ENCODE results near the gene SPN.
A peak's percentile ranks its signal among the peaks of the same experiment; 100 is the strongest.

SPN gene

GRCh38 chr16:29697391-29697790 is 34.3 kb downstream of the SPN start:
- in situ Hi-C loops (cut with HindIII; ENCODE audit: low pct_ligation_motif_present, low sequenced_read_pairs), result no loop called here
- DNase-seq, result no peak
- no peaks in the 10 kb centered on the region for H3K36me3 ChIP-seq (replicated peaks)
- no peak for TF ChIP-seq CTCF (IDR thresholded peaks at IDR 0.05; ENCODE audit: low read depth, low read length, missing control alignments)
- no peak overlapping the region for H3K4me3 ChIP-seq (ENCODE audit: low read depth, low read length)
- H3K27me3 ChIP-seq (replicated peaks), result no peaks in the 10 kb centered on the region
- H3K27ac ChIP-seq, result no peak overlapping the region

GRCh38 chr16:29698042-29698441 is 35.0 kb downstream of the SPN start:
- no peak overlapping the region for H3K4me3 ChIP-seq (ENCODE audit: low read depth, low read length)
- in situ Hi-C loops (cut with HindIII; ENCODE audit: low pct_ligation_motif_present, low sequenced_read_pairs), result no loop called here
- no peak for DNase-seq
- H3K36me3 ChIP-seq (replicated peaks), result no peaks in the 10 kb centered on the region
- no peaks in the 10 kb centered on the region for H3K27me3 ChIP-seq (replicated peaks)
- TF ChIP-seq CTCF (IDR thresholded peaks at IDR 0.05; ENCODE audit: low read depth, low read length, missing control alignments), result no peak
- H3K27ac ChIP-seq, result no peak overlapping the region

GRCh38 chr16:29698484-29699323 is 35.7 kb downstream of the SPN start:
- DNase-seq, result no peak

GRCh38 chr16:29699324-29700219 is 36.5 kb downstream of the SPN start:
- no peaks in the 10 kb centered on the region for H3K36me3 ChIP-seq (replicated peaks)
- in situ Hi-C loops (cut with HindIII; ENCODE audit: low pct_ligation_motif_present, low sequenced_read_pairs), result no loop called here
- no peaks in the 10 kb centered on the region for H3K27me3 ChIP-seq (replicated peaks)
- H3K27ac ChIP-seq, result no peak overlapping the region
- DNase-seq, result no peak
- TF ChIP-seq CTCF (IDR thresholded peaks at IDR 0.05; ENCODE audit: low read depth, low read length, missing control alignments), result no peak
- no peak overlapping the region for H3K4me3 ChIP-seq (ENCODE audit: low read depth, low read length)

More at GRCh38 chr16:29698484-29699323, 35.7 kb downstream of the SPN start:
- H3K27me3 ChIP-seq (replicated peaks), result no peaks in the 10 kb centered on the region
- H3K36me3 ChIP-seq (replicated peaks), result no peaks in the 10 kb centered on the region
- H3K4me3 ChIP-seq (ENCODE audit: low read depth, low read length), result no peak overlapping the region
- no peak overlapping the region for H3K27ac ChIP-seq
- TF ChIP-seq CTCF (IDR thresholded peaks at IDR 0.05; ENCODE audit: low read depth, low read length, missing control alignments), result no peak
- in situ Hi-C loops (cut with HindIII; ENCODE audit: low pct_ligation_motif_present, low sequenced_read_pairs), result no loop called here

GRCh38 chr16:29700253-29700987 is 37.4 kb downstream of the SPN start:
- H3K36me3 ChIP-seq (replicated peaks), result no peaks in the 10 kb centered on the region
- DNase-seq, result peak; percentile 85
- no peak overlapping the region for H3K27ac ChIP-seq
- in situ Hi-C loops (cut with HindIII; ENCODE audit: low pct_ligation_motif_present, low sequenced_read_pairs), result no loop called here
- H3K4me3 ChIP-seq (ENCODE audit: low read depth, low read length), result no peak overlapping the region
- TF ChIP-seq CTCF (IDR thresholded peaks at IDR 0.05; ENCODE audit: low read depth, low read length, missing control alignments), result peak; percentile 91
- no peaks in the 10 kb centered on the region for H3K27me3 ChIP-seq (replicated peaks)

Measured in brain microvascular endothelial cell (primary cell).